GM10266 (cell line): ENCODE results near the gene ABI3.

Experiments
- DNase-seq: peaks from one replicate; pipeline ENCODE4 v3.0.0; 2012; ENCODE audit errors: extremely low spot score
- CTCF ChIP-seq: IDR thresholded peaks from 2 replicates; pipeline ENCODE4 v1.5.1; 2012; ENCODE audit warnings: mild to moderate bottlenecking, low read depth; ENCODE audit not compliant: control insufficient read depth, insufficient read depth; ENCODE audit errors: missing control alignments

ABI3 gene

DNA sequence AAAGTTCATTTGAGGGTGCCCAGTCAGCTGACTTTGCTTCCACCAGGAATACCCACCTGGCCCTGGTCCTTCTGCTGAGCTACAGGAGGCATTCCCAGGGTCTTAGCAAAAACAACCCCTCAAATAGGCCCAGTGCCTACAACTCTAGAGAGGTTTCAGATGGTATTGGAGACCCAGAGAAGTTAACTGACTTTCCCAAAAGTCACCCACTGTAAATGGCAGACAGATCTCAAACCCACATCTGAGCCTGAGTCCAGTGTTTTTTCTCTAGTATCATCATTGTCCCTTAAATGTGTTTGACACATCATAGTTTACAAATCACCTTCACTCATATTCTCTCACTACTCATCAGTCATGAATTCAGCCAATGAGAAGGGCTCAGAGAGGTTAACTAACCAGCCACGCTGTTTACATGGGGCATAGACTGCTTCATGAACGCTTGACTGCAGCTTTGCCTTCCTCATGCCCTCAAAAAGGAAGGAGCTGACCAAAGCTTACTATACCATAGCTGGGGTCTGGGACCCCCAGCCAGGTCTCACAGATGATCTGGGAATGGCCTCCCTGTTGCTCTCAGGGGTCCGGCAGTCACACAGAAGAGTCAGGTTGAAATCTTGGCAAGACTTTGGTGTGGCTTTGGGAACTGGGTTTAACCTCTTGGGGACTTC, 16.4 kb downstream of the ABI3 start:
- DNase-seq = no peak
- TF ChIP-seq CTCF = no peak

DNA sequence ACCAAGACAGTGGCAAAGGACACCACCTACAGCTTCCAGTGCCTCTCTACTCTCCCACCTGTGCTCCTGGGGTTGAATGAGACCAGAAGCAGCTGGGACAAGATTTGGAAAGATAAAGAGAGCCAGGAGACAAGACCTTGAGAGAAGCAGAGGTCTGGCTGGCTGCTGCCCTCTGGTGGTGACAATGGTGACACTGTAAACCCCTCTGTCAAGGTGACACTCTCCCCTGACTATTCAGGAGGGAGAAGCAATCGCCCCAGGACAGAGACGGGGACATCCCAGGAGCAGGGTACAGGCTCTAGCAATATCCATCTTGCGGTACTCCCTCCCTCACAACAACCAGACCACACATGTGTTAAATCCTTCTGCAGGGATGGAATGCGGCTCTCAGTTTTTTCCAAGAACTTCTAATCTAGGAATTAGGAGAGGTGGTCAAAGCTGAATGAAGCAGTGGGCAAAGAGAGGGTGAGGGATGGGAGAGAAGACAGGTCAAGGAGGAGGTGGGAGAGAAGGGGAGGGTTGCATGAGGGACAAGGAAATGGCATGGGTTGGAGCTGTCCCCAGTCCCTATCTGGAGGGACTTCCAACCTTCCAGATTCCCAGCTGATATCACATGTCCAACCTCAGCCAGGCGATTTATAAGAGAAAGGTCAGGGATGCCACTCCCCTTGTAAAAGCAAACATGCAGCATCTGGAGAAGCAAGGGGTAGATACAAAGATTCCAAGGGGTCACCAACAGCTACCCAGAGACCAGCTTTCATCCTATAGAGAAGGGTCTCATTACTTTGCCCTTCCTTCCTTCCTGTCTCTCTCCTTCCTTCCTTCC, 17.1 kb downstream of the ABI3 start:
- DNase-seq = peak; percentile 86
- TF ChIP-seq CTCF = peak; percentile 86

GRCh38 chr17:49229076-49229804, 18.7 kb downstream of the ABI3 start:
- no peak for DNase-seq
- TF ChIP-seq CTCF = no peak

- no peak for TF ChIP-seq CTCF
- no peak for DNase-seq
Observed at GRCh38 chr17:49229805-49230600, 19.5 kb downstream of the ABI3 start.

DNA sequence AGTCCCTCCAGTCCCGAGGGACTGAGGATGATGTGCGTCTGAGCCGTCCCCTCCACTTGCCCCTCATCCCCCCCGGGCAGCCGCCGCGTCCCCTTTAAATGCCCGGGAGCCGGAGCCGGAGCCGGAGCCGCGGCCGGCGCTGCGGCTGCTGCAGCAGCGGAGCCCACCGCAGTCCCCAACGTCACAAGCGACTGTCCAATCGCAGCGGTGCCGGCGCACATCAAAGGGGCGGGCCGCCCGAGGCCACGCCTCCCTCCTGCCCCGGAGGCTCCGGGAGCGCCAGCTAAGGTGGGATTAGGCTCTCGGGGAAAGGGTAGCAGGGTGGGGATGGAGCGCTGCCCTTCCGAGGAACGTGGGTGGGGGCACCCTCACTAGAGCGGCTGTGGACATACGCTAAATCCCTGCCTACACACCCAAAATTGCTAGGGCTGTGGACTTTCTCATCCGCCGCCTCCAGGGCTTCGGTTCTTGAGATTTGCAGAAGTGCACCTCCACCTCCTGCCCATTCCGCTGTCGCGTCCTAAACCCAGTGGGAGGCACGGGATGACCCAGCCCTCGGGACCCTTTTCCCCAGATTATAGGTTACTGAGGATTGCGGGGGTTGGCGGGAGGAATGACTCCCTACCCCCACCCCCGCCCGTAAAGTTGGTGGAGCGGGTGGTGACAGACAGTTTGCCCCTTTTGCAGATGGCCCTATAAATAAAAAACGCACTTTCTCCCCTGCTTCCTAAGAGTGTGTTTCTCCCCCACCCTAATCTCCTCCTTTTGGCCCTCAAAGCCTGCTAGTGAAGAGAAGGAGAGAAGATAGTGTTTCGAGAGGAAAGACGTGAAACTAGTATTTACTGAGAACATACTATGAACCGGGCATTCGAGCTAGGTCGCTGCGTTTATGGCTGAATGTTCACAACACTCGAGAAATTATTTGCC, 20.4 kb downstream of the ABI3 start, which contains the start of gene PHOSPHO1:
Gene PHOSPHO1 (minus strand): TSS at position 152 of the 927 bp plus-strand sequence. CDS start 4,096 bp downstream, outside the sequence.
- TF ChIP-seq CTCF = no peak

DNA sequence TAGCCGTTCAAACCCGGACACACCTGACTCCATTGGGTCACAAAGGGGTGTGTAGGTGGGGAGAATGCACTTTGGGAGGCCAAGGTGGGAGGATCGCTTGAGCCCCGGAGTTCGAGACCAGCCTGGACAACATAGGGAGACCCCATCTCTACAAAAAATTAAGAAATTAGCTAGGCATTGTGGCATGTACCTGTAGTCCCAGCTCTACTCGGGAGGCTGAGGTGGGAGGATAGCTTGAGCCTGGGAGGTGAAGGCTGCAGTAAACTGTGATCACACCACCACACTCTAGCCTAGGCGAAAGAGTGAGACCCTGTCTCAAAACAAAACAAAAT, 21.0 kb downstream of the ABI3 start:
- DNase-seq = no peak
- no peak for TF ChIP-seq CTCF

More for the DNA sequence above, 20.4 kb downstream of the ABI3 start, which contains the start of gene PHOSPHO1:
- DNase-seq = peak; percentile 91
